Measurements from ENCODE around the gene AUTS2.

DNA sequence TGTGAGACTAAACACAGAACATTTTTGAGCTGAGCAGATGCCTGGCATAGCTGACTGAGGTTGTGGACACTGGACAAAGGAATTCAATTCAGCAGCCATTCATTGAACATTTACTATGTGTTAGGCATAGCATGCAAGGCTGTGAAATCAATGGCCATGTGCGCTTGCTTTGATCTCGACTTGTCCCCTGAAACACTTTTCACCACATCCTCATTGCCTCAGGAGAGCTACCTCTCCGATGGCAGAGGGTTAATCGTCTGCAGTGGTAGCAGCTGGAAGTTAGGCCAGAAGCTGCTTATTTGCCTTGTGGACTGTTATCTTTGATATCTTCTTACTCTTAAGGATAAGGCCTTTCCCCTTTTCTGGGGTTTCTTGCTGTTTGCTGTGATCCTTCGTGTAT, 297.8 kb downstream of the AUTS2 start:
- TF ChIP-seq, protein P1, sequence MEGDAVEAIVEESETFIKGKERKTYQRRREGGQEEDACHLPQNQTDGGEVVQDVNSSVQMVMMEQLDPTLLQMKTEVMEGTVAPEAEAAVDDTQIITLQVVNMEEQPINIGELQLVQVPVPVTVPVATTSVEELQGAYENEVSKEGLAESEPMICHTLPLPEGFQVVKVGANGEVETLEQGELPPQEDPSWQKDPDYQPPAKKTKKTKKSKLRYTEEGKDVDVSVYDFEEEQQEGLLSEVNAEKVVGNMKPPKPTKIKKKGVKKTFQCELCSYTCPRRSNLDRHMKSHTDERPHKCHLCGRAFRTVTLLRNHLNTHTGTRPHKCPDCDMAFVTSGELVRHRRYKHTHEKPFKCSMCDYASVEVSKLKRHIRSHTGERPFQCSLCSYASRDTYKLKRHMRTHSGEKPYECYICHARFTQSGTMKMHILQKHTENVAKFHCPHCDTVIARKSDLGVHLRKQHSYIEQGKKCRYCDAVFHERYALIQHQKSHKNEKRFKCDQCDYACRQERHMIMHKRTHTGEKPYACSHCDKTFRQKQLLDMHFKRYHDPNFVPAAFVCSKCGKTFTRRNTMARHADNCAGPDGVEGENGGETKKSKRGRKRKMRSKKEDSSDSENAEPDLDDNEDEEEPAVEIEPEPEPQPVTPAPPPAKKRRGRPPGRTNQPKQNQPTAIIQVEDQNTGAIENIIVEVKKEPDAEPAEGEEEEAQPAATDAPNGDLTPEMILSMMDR (IDR thresholded peaks at IDR 0.05), result no peak
- TF ChIP-seq POLR2AphosphoS5 (IDR thresholded peaks at IDR 0.05) (no peak), POLR2A (IDR thresholded peaks at IDR 0.05) (no peak), EP300 (IDR thresholded peaks at IDR 0.05) (no peak)
